Endothelial cell (in vitro differentiated cells): ENCODE results near the gene SFRP5. TPM values are rescaled to one million over a fixed set of nuclear protein-coding genes. Genes with fewer than 3 reads are reported as not detected.

Source experiments
- DNase-seq: peaks from one replicate; pipeline ENCODE4 v3.0.0; 2021; ENCODE audit warnings: low spot score
- H3K27ac Mint-ChIP-seq: one replicate; pipeline ENCODE4 v1.8.0; 2021; ENCODE audit warnings: mixed read lengths, inconsistent platforms; ENCODE audit not compliant: unreplicated experiment
- H3K27me3 Mint-ChIP-seq: one replicate; pipeline ENCODE4 v1.8.0; 2021; ENCODE audit warnings: mild to moderate bottlenecking, moderate library complexity, mixed read lengths, inconsistent platforms; ENCODE audit not compliant: unreplicated experiment
- H3K36me3 Mint-ChIP-seq: one replicate; pipeline ENCODE4 v1.8.0; 2021; ENCODE audit warnings: mild to moderate bottlenecking, low read depth, mixed read lengths, inconsistent platforms; ENCODE audit not compliant: unreplicated experiment
- H3K4me1 Mint-ChIP-seq: one replicate; pipeline ENCODE4 v1.8.0; 2021; ENCODE audit warnings: mild to moderate bottlenecking, mixed read lengths, inconsistent platforms; ENCODE audit not compliant: unreplicated experiment
- H3K4me3 Mint-ChIP-seq: one replicate; pipeline ENCODE4 v1.8.0; 2021; ENCODE audit warnings: mild to moderate bottlenecking, mixed read lengths, inconsistent platforms; ENCODE audit not compliant: unreplicated experiment
- H3K9me3 Mint-ChIP-seq: one replicate; pipeline ENCODE4 v1.8.0; 2021; ENCODE audit warnings: mixed read lengths, inconsistent platforms; ENCODE audit not compliant: unreplicated experiment
- total RNA-seq: library from RNA; stranded (reverse); fragmentation: NEBNext Ultra II Directional; extraction: Animal tissue kit (Norgen Biotek cat#: 25700); gene quantifications from one replicate; pipeline ENCODE4 v1.2.1, GENCODE V29; 2021; ENCODE audit not compliant: unreplicated experiment
- TF ChIP-seq, protein P1 (sequence below): fragments of 200-600 bp; sonication (generic); IDR thresholded peaks from one replicate; pipeline ENCODE4 v1.5.0; 2021; ENCODE audit warnings: antibody characterized with exemption; ENCODE audit not compliant: unreplicated experiment

The SFRP5 gene
- total RNA-seq, 1 donor from 2014 or later, result 3.5 TPM

GRCh38 chr10:97796651-97797050 lies 24.9 kb upstream of the SFRP5 start:
- peaks cover 3% of the 10 kb centered on the region for H3K36me3 Mint-ChIP-seq
- no peak overlapping the region for H3K27ac Mint-ChIP-seq
- H3K4me1 Mint-ChIP-seq, result no peaks in the 10 kb centered on the region

DNA sequence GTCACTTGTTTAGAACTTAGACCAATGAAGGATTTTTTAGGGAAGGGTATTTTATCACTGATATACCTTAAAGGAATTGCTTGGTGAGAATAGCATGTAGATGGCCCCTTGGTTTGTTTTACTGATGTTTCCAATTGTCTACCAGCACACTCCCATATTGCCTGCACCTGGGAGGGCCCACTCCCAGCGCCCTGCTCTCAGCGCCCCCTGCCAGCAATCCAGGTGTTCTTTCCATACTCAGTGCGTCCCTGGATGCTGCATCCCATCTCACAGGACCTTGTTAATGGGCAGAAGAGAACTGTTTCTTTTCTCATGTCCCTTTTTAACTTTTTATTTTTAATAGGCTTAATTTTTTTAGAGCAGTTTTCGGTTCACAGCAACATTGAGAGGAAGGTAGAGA lies 24.1 kb upstream of the SFRP5 start:
- H3K36me3 Mint-ChIP-seq, result peaks cover 3% of the 10 kb centered on the region
- H3K27me3 Mint-ChIP-seq, result peaks cover 3% of the 10 kb centered on the region
- no peaks in the 10 kb centered on the region for H3K4me1 Mint-ChIP-seq
- DNase-seq, result no peak
- H3K9me3 Mint-ChIP-seq, result no peaks in the 10 kb centered on the region
- H3K27ac Mint-ChIP-seq, result no peak overlapping the region
- no peak overlapping the region for H3K4me3 Mint-ChIP-seq
- TF ChIP-seq, protein P1, sequence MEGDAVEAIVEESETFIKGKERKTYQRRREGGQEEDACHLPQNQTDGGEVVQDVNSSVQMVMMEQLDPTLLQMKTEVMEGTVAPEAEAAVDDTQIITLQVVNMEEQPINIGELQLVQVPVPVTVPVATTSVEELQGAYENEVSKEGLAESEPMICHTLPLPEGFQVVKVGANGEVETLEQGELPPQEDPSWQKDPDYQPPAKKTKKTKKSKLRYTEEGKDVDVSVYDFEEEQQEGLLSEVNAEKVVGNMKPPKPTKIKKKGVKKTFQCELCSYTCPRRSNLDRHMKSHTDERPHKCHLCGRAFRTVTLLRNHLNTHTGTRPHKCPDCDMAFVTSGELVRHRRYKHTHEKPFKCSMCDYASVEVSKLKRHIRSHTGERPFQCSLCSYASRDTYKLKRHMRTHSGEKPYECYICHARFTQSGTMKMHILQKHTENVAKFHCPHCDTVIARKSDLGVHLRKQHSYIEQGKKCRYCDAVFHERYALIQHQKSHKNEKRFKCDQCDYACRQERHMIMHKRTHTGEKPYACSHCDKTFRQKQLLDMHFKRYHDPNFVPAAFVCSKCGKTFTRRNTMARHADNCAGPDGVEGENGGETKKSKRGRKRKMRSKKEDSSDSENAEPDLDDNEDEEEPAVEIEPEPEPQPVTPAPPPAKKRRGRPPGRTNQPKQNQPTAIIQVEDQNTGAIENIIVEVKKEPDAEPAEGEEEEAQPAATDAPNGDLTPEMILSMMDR, result no peak

More at GRCh38 chr10:97796651-97797050, 24.9 kb upstream of the SFRP5 start:
- TF ChIP-seq, protein P1, result no peak
- peaks cover 3% of the 10 kb centered on the region for H3K27me3 Mint-ChIP-seq
- no peaks in the 10 kb centered on the region for H3K9me3 Mint-ChIP-seq
- no peak for DNase-seq
- no peak overlapping the region for H3K4me3 Mint-ChIP-seq

DNA sequence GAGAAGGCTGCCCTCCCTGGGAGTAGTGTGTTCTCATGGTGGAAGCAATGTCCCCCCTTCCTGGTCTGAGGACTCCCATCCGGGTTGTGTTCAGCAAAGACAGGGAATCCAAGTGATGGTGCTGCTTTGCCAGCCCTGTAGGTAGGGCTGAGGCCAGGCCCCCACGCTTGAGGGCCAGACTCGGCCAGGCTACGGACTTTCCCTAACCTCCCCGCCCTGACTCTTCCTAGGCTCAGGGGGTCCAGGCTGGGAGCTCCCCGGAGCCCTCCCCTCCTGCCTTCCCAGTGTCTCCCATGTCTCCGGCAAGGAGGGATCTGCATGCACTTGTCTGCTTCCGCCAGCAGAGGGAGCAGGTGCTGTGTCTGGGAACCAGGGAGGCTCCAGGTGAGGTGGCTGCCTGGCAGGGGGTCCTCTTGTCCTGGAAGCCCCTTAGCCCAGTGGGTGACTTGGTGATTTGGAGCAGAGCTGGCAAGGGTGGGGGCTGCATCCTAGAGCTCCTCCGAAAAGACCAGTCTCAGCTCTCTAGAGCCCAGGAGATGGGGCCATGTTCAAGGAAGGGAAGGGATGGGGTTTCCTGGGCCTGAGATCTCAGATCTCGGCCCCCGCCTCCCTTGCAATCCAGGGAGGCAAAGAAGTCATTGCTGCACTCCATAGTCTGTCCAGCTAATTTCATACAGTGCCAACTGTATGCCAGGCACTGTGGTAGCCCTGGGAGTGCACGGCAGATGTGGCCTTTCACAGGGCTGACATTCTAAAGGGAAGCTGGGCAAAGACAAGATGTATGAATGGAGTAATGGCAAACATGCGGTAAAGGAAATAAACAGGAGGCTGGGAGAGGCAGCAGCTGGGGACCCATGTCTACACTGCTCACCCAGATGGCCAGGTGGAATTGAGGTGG lies 20.3 kb upstream of the SFRP5 start:
- TF ChIP-seq, protein P1, result peak; percentile 92
- H3K4me3 Mint-ChIP-seq, result no peak overlapping the region
- no peaks in the 10 kb centered on the region for H3K9me3 Mint-ChIP-seq
- no peak overlapping the region for H3K27ac Mint-ChIP-seq
- H3K4me1 Mint-ChIP-seq, result no peaks in the 10 kb centered on the region
- no peaks in the 10 kb centered on the region for H3K36me3 Mint-ChIP-seq
- DNase-seq, result peak; percentile 80
- H3K27me3 Mint-ChIP-seq, result peaks cover 4% of the 10 kb centered on the region

DNA sequence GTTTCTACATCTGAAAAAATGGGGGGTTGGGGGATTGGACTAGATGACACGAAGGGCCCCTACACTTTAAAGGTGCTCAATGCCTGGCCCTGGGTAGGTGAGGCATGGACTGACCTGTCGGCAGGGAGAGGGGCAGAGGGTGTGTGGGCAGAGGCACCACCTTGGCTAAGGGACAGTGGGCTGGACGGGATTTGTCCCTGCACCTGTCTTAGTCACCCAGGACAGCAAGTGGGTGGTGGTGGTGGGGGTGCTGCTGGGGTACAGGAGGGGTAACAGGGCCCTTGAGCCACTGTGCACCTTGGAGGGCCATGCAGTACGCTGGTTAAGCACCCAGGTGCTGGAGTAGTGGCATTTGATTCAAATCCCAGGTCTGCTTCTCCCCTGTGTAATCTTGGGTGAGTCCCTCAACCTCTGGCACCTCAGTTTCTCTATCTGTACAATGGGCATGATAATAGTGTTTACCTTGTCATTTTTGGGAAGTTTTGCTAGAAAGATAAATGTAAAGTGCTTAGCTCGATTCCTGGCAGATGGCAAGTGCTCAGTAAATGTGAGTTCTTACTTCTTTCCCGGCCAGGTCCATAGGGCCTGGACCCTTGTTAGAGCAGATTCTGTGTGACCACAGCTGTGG lies 18.1 kb upstream of the SFRP5 start:
- TF ChIP-seq, protein P1, result no peak

More for the DNA sequence above, 18.1 kb upstream of the SFRP5 start:
- Mint-ChIP-seq H3K36me3 (no peaks in the 10 kb centered on the region), H3K27ac (no peak overlapping the region), H3K9me3 (no peaks in the 10 kb centered on the region), H3K4me1 (no peaks in the 10 kb centered on the region), H3K4me3 (peak overlapping the region; percentile 15), H3K27me3 (peaks cover 4% of the 10 kb centered on the region)
- DNase-seq, result no peak
